Spleen (tissue), 7 donors: ENCODE data around the gene CBX2.

Experiments used
- CTCF ChIP-seq, 11 experiments: fragments of 200-600 bp in 7 of 11; fragments of 450-650 bp in 4 of 11; sonication (generic) in 4 of 11; IDR thresholded peaks in 8 of 11; conservative IDR thresholded peaks in 3 of 11; 1 replicate in 7 of 11; 2 replicates in 4 of 11; pipeline versions ENCODE4 v1.4.0 to v1.8.0; 2016 to 2021; ENCODE audit warnings: antibody characterized with exemption in 11 of 11, inconsistent platforms in 4 of 11, mild to moderate bottlenecking in 1 of 11
- POLR2AphosphoS5 ChIP-seq, 3 donors: sonication (generic); formaldehyde crosslinking; IDR thresholded peaks; one replicate each; pipeline ENCODE4 v1.5.1; 2017; ENCODE audit warnings: antibody characterized with exemption in 3 of 3
- donor health status: DM: no; HTN: no; CAD: no; lungs with moderate emphysema.
- donor health status: DM: no; HTN: no; CAD: no.
- donor health status: DM: no; HTN: no; CAD: no.

GRCh38 chr17:79793924-79794304, 16.0 kb downstream of the CBX2 start:
- TF ChIP-seq POLR2AphosphoS5 (IDR thresholded peaks at IDR 0.05) (no peak), CTCF (IDR thresholded peaks at IDR 0.05 in 8 of 11, conservative IDR thresholded peaks at IDR 0.05 in 3 of 11) (no peak)
